ENCODE measurements around the gene SHISA9.

DNA sequence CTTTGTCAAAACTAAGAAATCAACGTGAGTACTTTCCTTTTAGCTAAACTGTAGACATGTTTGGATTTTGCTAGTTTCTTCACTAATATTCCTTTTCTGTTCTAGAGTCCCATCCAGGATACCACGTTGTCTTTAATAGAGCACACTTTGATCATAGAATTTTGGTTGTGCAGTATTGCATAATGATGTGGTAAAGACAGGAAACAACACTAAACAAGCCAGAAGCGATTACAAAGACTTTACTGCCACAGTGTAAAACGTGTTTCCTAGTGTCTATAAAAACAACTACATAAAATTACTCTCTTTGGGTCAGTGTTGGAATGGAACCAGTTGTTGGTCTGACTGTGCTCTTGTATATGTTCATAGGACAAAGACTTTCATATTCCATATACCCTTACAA lies 19.3 kb downstream of the SHISA9 start:
- TF ChIP-seq POLR2A (IDR thresholded peaks at IDR 0.05) (no peak), CTCF (IDR thresholded peaks at IDR 0.05) (no peak)

Measured in prostate gland (tissue), 2 donors.